HCT116 (cell line): Measurements from ENCODE around the gene PKD2L1. TPM values are rescaled to one million over a fixed set of nuclear protein-coding genes. Genes with fewer than 3 reads are reported as not detected.

Experiments
- ATAC-seq: fragments of 200-7000 bp; cut with Tn5 transposase; 2 replicates; pipeline ENCODE4 v1.9.1; 2020; ENCODE audit warnings: mild to moderate bottlenecking, moderate library complexity
- BruUV-seq: library from RNA; stranded (reverse); fragments of 400-500 nt; replicated peaks from 2 replicates; lab custom pipeline; 2021; lab: Mats Ljungman, UMichigan
- CTCF ChIA-PET: fragments of 300-600 bp; sonication (Branson Sonifier 250); formaldehyde crosslinking; loops from one replicate; lab custom pipeline; 2021; ENCODE audit warnings: antibody characterized with exemption; lab: Charles Lee
- POLR2A ChIA-PET: fragments of 300-600, 350-600 bp; sonication (Branson Sonifier 250); formaldehyde crosslinking; loops from one replicate; lab custom pipeline; 2021; ENCODE audit warnings: antibody characterized with exemption; lab: Charles Lee
- RAD21 ChIA-PET, 2 experiments: fragments of 300-600 bp; sonication (Branson Sonifier 250); formaldehyde crosslinking; loops; one replicate each; lab custom pipeline; 2023; ENCODE audit warnings: low total read pairs in 2 of 2; ENCODE audit not compliant: uncharacterized antibody in 2 of 2, unreplicated experiment in 2 of 2, low non-redundant PET in 1 of 2; lab: Charles Lee
- DNase-seq: peaks from one replicate; pipeline ENCODE4 v3.0.0-alpha.2; 2010; ENCODE audit warnings: low read depth, low spot score
- H2AFZ ChIP-seq: fragments of 200-600 bp; shearing (Covaris generic), sonication (generic); 2 replicates; pipeline ENCODE4 v1.6.1; 2017; ENCODE audit warnings: low read depth, mixed run types, mixed read lengths, antibody characterized with exemption, low read length; ENCODE audit not compliant: poor library complexity, severe bottlenecking
- H3K27ac ChIP-seq: 2 replicates; pipeline ENCODE4 v1.5.1; 2012; ENCODE audit warnings: low read depth, low read length
- H3K27me3 ChIP-seq: fragments of 200-600 bp; sonication (generic); 2 replicates; pipeline ENCODE4 v1.6.1; 2016; ENCODE audit warnings: mixed run types, low read length, mixed read lengths; ENCODE audit not compliant: insufficient read depth
- H3K36me3 ChIP-seq, 2 experiments: fragments of 200-500 bp in 1 of 2; fragments of 200-600 bp in 1 of 2; sonication (Bioruptor generic) in 1 of 2; sonication (generic) in 1 of 2; 2 replicates each; pipeline versions ENCODE4 v1.5.1 to v1.6.1; 2014 to 2016; ENCODE audit warnings: low read length in 2 of 2, inconsistent platforms in 1 of 2, mixed read lengths in 1 of 2, mixed run types in 1 of 2; ENCODE audit not compliant: insufficient read depth in 2 of 2, control insufficient read depth in 1 of 2
- H3K4me1 ChIP-seq, 2 experiments: fragments of 200-600 bp in 1 of 2; sonication (generic) in 1 of 2; 2 replicates each; pipeline versions ENCODE4 v1.5.1 to v1.6.1; 2012 to 2017; ENCODE audit warnings: low read length in 2 of 2, inconsistent platforms in 1 of 2, mild to moderate bottlenecking in 1 of 2, mixed read lengths in 1 of 2, mixed run types in 1 of 2, moderate library complexity in 1 of 2; ENCODE audit not compliant: insufficient read depth in 2 of 2, control insufficient read depth in 1 of 2
- H3K4me2 ChIP-seq: fragments of 200-600 bp; sonication (generic); 2 replicates; pipeline ENCODE4 v1.6.1; 2017; ENCODE audit warnings: mixed run types, low read length, mixed read lengths
- H3K4me3 ChIP-seq, 2 experiments: fragments of 200-600 bp in 1 of 2; sonication (generic) in 1 of 2; replicated peaks in 1 of 2; 2 replicates each; pipeline ENCODE4 v1.5.1; 2011 to 2016; ENCODE audit warnings: low read length in 2 of 2, control low read depth in 1 of 2, low read depth in 1 of 2, mild to moderate bottlenecking in 1 of 2, mixed read lengths in 1 of 2, mixed run types in 1 of 2
- H3K79me2 ChIP-seq: fragments of 200-600 bp; sonication (generic); 2 replicates; pipeline ENCODE4 v1.6.1; 2017; ENCODE audit warnings: mild to moderate bottlenecking, mixed run types, low read length, moderate library complexity, mixed read lengths; ENCODE audit not compliant: insufficient read depth
- H3K9ac ChIP-seq: fragments of 200-600 bp; sonication (generic); 2 replicates; pipeline ENCODE4 v1.6.1; 2016; ENCODE audit warnings: low read length, mixed read lengths
- H3K9me2 ChIP-seq: fragments of 200-600 bp; sonication (generic), shearing (Covaris generic); 2 replicates; pipeline ENCODE4 v1.6.1; 2017; ENCODE audit warnings: mixed run types, mild to moderate bottlenecking, moderate library complexity; ENCODE audit not compliant: insufficient read depth
- H3K9me3 ChIP-seq, 2 experiments: fragments of 200-500 bp in 1 of 2; fragments of 200-600 bp in 1 of 2; sonication (Bioruptor generic) in 1 of 2; sonication (generic) in 1 of 2; 2 replicates each; pipeline ENCODE4 v1.6.1; 2014 to 2017; ENCODE audit warnings: low read length in 2 of 2, mixed read lengths in 2 of 2, inconsistent platforms in 1 of 2, low read depth in 1 of 2, mild to moderate bottlenecking in 1 of 2, mixed run types in 1 of 2, moderate library complexity in 1 of 2; ENCODE audit not compliant: control insufficient read depth in 1 of 2, insufficient read depth in 1 of 2
- H4K20me1 ChIP-seq: fragments of 200-600 bp; sonication (generic), shearing (Covaris generic); 2 replicates; pipeline ENCODE4 v1.6.1; 2017; ENCODE audit warnings: mixed run types, mild to moderate bottlenecking, moderate library complexity; ENCODE audit not compliant: insufficient read depth
- ELF1 ChIP-seq: IDR thresholded peaks from 2 replicates; pipeline ENCODE4 v1.6.1; 2012; ENCODE audit warnings: low read depth, borderline replicate concordance
- EZH2phosphoT487 ChIP-seq: fragments of 200-600 bp; IDR thresholded peaks from 2 replicates; pipeline ENCODE4 v1.6.1; 2018; ENCODE audit warnings: antibody characterized with exemption, borderline replicate concordance
- FOSL1 ChIP-seq: IDR thresholded peaks from 2 replicates; pipeline ENCODE4 v1.6.1; 2012; ENCODE audit warnings: low read depth
- JUND ChIP-seq: IDR thresholded peaks from 2 replicates; pipeline ENCODE4 v1.6.1; 2012
- MAX ChIP-seq: IDR thresholded peaks from 2 replicates; pipeline ENCODE4 v1.6.1; 2012
- POLR2A ChIP-seq: IDR thresholded peaks from 2 replicates; pipeline ENCODE4 v1.7.0; 2011; ENCODE audit warnings: borderline replicate concordance; ENCODE audit not compliant: insufficient read depth, insufficient read length; ENCODE audit errors: extremely low read depth
- POLR2AphosphoS5 ChIP-seq: IDR thresholded peaks from 2 replicates; pipeline ENCODE4 v1.6.1; 2011; ENCODE audit warnings: mild to moderate bottlenecking, low read depth, low read length, moderate library complexity
- SIN3A ChIP-seq: IDR thresholded peaks from 2 replicates; pipeline ENCODE4 v1.6.1; 2012; ENCODE audit warnings: low read depth
- SRF ChIP-seq: IDR thresholded peaks from 2 replicates; pipeline ENCODE4 v1.6.1; 2012; ENCODE audit warnings: low read depth
- TCF7L2 ChIP-seq: IDR thresholded peaks from 2 replicates; pipeline ENCODE4 v1.7.0; 2011; ENCODE audit warnings: borderline replicate concordance, inconsistent platforms; ENCODE audit not compliant: insufficient read depth, insufficient read length; ENCODE audit errors: extremely low read depth
- YY1 ChIP-seq: IDR thresholded peaks from 2 replicates; pipeline ENCODE4 v1.6.1; 2011; ENCODE audit warnings: low read length, low read depth, moderate library complexity, mild to moderate bottlenecking; ENCODE audit not compliant: insufficient replicate concordance; ENCODE audit errors: extremely low read depth
- ZFX ChIP-seq: fragments of 450-650 bp; IDR thresholded peaks from 2 replicates; pipeline ENCODE4 v1.6.1; 2017
- intact Hi-C: fragments of 100-400 bp; cut with micrococcal nuclease; formaldehyde crosslinking; loops from 2 replicates; pipeline ENCODE4 v1.10.0; 2022
- total RNA-seq: library from RNA; stranded (reverse); gene quantifications from one replicate; pipeline ENCODE4 v1.2.1, GENCODE V29; 2021; ENCODE audit not compliant: unreplicated experiment

Gene PKD2L1
- total RNA-seq, 1 experiment from 2014 or later: 0.17 TPM

- Histone ChIP-seq H2AFZ (no peak overlapping the region), H3K27ac (peak overlapping the region; percentile 81), H3K4me2 (0 out of 2 replicates have a peak overlapping the region, but pooled peaks have one; percentile 7), H3K9ac (no peak overlapping the region), H3K27me3 (no peaks in the 10 kb centered on the region), H3K4me1 (peaks cover 58 to 91% of the 10 kb centered on the region in 2 experiments), H3K36me3 (peaks cover 52 to 59% of the 10 kb centered on the region in 2 experiments), H3K4me3 (no peak overlapping the region), H3K9me2 (no peaks in the 10 kb centered on the region), H4K20me1 (no peaks in the 10 kb centered on the region), H3K9me3 (no peaks in the 10 kb centered on the region), H3K79me2 (peaks cover 36% of the 10 kb centered on the region)
- DNase-seq: no peak
- BruUV-seq: no TSS peak
- ATAC-seq: no peak
- POLR2A ChIA-PET: interaction anchor here (0.8 to 4.8 kb wide), 4 partner anchors 11 to 14 kb away, joined by 3 to 23 read pairs (median 3); partner anchors contain the start of gene SCD
- RAD21 ChIA-PET: no interaction called here
- CTCF ChIA-PET: no interaction called here
- TF ChIP-seq EZH2phosphoT487: no peak
- TF ChIP-seq FOSL1: no peak
- no peak for TF ChIP-seq POLR2AphosphoS5
- no peak for TF ChIP-seq YY1
- no peak for TF ChIP-seq MAX
- TF ChIP-seq TCF7L2: no peak
- no peak for TF ChIP-seq JUND
- no peak for TF ChIP-seq SRF
- no peak for TF ChIP-seq ZFX
- intact Hi-C loops: no loop called here
Observed at GRCh38 chr10:100359529-100360150, 29.6 kb upstream of the PKD2L1 start.

GRCh38 chr10:100359030-100359432 is 29.0 kb upstream of the PKD2L1 start:
- H2AFZ ChIP-seq: no peak overlapping the region
- H3K4me3 ChIP-seq: no peak overlapping the region
- no peaks in the 10 kb centered on the region for H3K9me3 ChIP-seq
- H3K36me3 ChIP-seq: peaks cover 58 to 65% of the 10 kb centered on the region in 2 experiments
- CTCF ChIA-PET: no interaction called here
- H3K9ac ChIP-seq: no peak overlapping the region
- no peaks in the 10 kb centered on the region for H3K9me2 ChIP-seq
- intact Hi-C loops: no loop called here
- POLR2A ChIA-PET: interaction anchor here (0.8 to 1.5 kb wide), 3 partner anchors 10 to 12 kb away, joined by 3 read pairs; partner anchors contain the start of gene SCD
- H3K27ac ChIP-seq: peak overlapping the region; percentile 81
- H3K79me2 ChIP-seq: peaks cover 42% of the 10 kb centered on the region
- ATAC-seq (no peak; the same call in 1 of the 2 replicates), DNase-seq (no peak)
- no peaks in the 10 kb centered on the region for H4K20me1 ChIP-seq
- peaks cover 52 to 85% of the 10 kb centered on the region in 2 experiments for H3K4me1 ChIP-seq
- no peaks in the 10 kb centered on the region for H3K27me3 ChIP-seq
- TF ChIP-seq ZFX (no peak), ELF1 (no peak), POLR2A (no peak), SIN3A (no peak), TCF7L2 (peak; percentile 78)
- H3K4me2 ChIP-seq: 0 out of 2 replicates have a peak overlapping the region, but pooled peaks have one; percentile 7
- no TSS peak for BruUV-seq
- RAD21 ChIA-PET: no interaction called here
